Mammary epithelial cell (primary cell): ENCODE measurements around the gene DCLRE1C.
"Not testable (repeated sequence)": the region's sequence is repeated elsewhere in the genome, so short reads cannot be mapped to it uniquely, and the experiment has no call there.

Source experiments
- EZH2 ChIP-seq: IDR thresholded peaks from 2 replicates; pipeline ENCODE4 v1.6.1; 2012; ENCODE audit warnings: low read length, inconsistent platforms, borderline replicate concordance
- TF ChIP-seq, protein P1 (sequence below), 2 donors: IDR thresholded peaks in 1 of 2; conservative IDR thresholded peaks in 1 of 2; 2 replicates each; pipeline ENCODE4 v1.5.1; 2011 to 2012; ENCODE audit warnings: inconsistent platforms in 2 of 2, low read length in 2 of 2, mild to moderate bottlenecking in 2 of 2, control low read depth in 1 of 2, low read depth in 1 of 2; ENCODE audit not compliant: insufficient read depth in 1 of 2; ENCODE audit errors: extremely low read depth in 1 of 2

GRCh38 chr10:14991035-14991749 is 37.3 kb upstream of the DCLRE1C start:
- TF ChIP-seq, protein P1, sequence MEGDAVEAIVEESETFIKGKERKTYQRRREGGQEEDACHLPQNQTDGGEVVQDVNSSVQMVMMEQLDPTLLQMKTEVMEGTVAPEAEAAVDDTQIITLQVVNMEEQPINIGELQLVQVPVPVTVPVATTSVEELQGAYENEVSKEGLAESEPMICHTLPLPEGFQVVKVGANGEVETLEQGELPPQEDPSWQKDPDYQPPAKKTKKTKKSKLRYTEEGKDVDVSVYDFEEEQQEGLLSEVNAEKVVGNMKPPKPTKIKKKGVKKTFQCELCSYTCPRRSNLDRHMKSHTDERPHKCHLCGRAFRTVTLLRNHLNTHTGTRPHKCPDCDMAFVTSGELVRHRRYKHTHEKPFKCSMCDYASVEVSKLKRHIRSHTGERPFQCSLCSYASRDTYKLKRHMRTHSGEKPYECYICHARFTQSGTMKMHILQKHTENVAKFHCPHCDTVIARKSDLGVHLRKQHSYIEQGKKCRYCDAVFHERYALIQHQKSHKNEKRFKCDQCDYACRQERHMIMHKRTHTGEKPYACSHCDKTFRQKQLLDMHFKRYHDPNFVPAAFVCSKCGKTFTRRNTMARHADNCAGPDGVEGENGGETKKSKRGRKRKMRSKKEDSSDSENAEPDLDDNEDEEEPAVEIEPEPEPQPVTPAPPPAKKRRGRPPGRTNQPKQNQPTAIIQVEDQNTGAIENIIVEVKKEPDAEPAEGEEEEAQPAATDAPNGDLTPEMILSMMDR (conservative IDR thresholded peaks at IDR 0.05 in 1 of 2, IDR thresholded peaks at IDR 0.05 in 1 of 2; ENCODE audit: extremely low read depth in 1 of 2, insufficient read depth in 1 of 2, low read depth in 1 of 2, low read length in 2 of 2) = peak in 1 of 2 donors; percentile 46
- not testable (repeated sequence) for TF ChIP-seq EZH2
